A549 (cell line): Measurements from ENCODE around the gene ZFYVE9. TPM values are rescaled to one million over a fixed set of nuclear protein-coding genes. Genes with fewer than 3 reads are reported as not detected.
"Not testable (repeated sequence)": the region's sequence is repeated elsewhere in the genome, so short reads cannot be mapped to it uniquely, and the experiment has no call there.

Experiments
- ATAC-seq, 2 experiments: fragments of 200-7000 bp in 1 of 2; fragments of >200 bp in 1 of 2; cut with Nextera tagmentation in 1 of 2; cut with Tn5 transposase in 1 of 2; 3 replicates each; pipeline versions ENCODE4 v1.8.0 to v1.9.1; 2018 to 2020; ENCODE audit warnings: mild to moderate bottlenecking in 1 of 2, moderate library complexity in 1 of 2
- CTCF ChIA-PET: fragments of 300-600 bp; sonication (Branson Sonifier 250); formaldehyde crosslinking; extraction: SDS; loops from one replicate; lab custom pipeline; 2021; ENCODE audit warnings: antibody characterized with exemption, inconsistent platforms; lab: Yijun Ruan, JAX
- POLR2A ChIA-PET: fragments of 350-600 bp; formaldehyde crosslinking; extraction: SDS; loops from one replicate; lab custom pipeline; 2021; ENCODE audit warnings: antibody characterized with exemption, inconsistent platforms; lab: Yijun Ruan, JAX
- DNase-seq, 2 experiments: peaks; one replicate each; pipeline versions ENCODE4 v3.0.0 to v3.0.0-alpha.2; 2011 to 2016; ENCODE audit warnings: low read depth in 1 of 2, low spot score in 1 of 2
- FAIRE-seq: peaks from 2 replicates; lab custom pipeline; 2011; peaks lifted over from hg19 to GRCh38; lab: Jason Lieb, UNC
- H3K27ac ChIP-seq, 2 experiments: fragments of >200 bp; sonication (Bioruptor Twin); formaldehyde crosslinking; 3 replicates each; pipeline ENCODE4 v1.5.1; 2016 to 2017
- H3K4me1 ChIP-seq: fragments of >200 bp; sonication (Bioruptor Twin); formaldehyde crosslinking; 3 replicates; pipeline ENCODE4 v1.6.1; 2016
- H3K4me2 ChIP-seq: fragments of >200 bp; sonication (Bioruptor Twin); formaldehyde crosslinking; 3 replicates; pipeline ENCODE4 v1.6.1; 2016
- H3K4me3 ChIP-seq: fragments of >200 bp; sonication (Bioruptor Twin); formaldehyde crosslinking; 3 replicates; pipeline ENCODE4 v1.5.1; 2016
- H3K9me3 ChIP-seq: fragments of >200 bp; sonication (Bioruptor Twin); formaldehyde crosslinking; 3 replicates; pipeline ENCODE4 v1.6.1; 2016
- CHD4 ChIP-seq: fragments of 200-600 bp; sonication (generic); IDR thresholded peaks from 2 replicates; pipeline ENCODE4 v1.6.1; 2016; ENCODE audit warnings: antibody characterized with exemption, mild to moderate bottlenecking, borderline replicate concordance
- CTCF ChIP-seq: fragments of >200 bp; sonication (Bioruptor Twin); formaldehyde crosslinking; IDR thresholded peaks from 3 replicates; pipeline ENCODE4 v1.5.1; 2016
- EHF ChIP-seq: fragments of 250-450 bp; sonication (Bioruptor Pico); IDR thresholded peaks from 2 replicates; pipeline ENCODE4 v1.5.0; 2020; ENCODE audit warnings: mild to moderate bottlenecking
- EHMT2 ChIP-seq: fragments of 200-600 bp; sonication (generic); IDR thresholded peaks from 2 replicates; pipeline ENCODE4 v1.6.1; 2016; ENCODE audit warnings: antibody characterized with exemption, low read depth, mild to moderate bottlenecking, moderate library complexity
- ESRRA ChIP-seq: fragments of 150-350 bp; IDR thresholded peaks from 2 replicates; pipeline ENCODE4 v1.6.1; 2014; ENCODE audit warnings: mild to moderate bottlenecking, low read length, borderline replicate concordance
- FOXS1 ChIP-seq: fragments of 250-450 bp; sonication (Bioruptor Pico); IDR thresholded peaks from 2 replicates; pipeline ENCODE4 v1.5.0; 2020; ENCODE audit warnings: mild to moderate bottlenecking, moderate library complexity
- GATA3 ChIP-seq: IDR thresholded peaks from 2 replicates; pipeline ENCODE4 v1.6.1; 2012; ENCODE audit warnings: borderline replicate concordance
- JUN ChIP-seq, 2 experiments: fragments of >200 bp; sonication (Bioruptor Twin); formaldehyde crosslinking; IDR thresholded peaks; 2 replicates in 1 of 2; 3 replicates in 1 of 2; pipeline ENCODE4 v1.6.1; 2016 to 2017
- KDM5A ChIP-seq: fragments of 200-600 bp; sonication (generic); IDR thresholded peaks from 2 replicates; pipeline ENCODE4 v1.6.1; 2016; ENCODE audit warnings: antibody characterized with exemption, mild to moderate bottlenecking
- MAFK ChIP-seq: fragments of 450-650 bp; IDR thresholded peaks from 2 replicates; pipeline ENCODE4 v1.6.1; 2014; ENCODE audit not compliant: partially characterized antibody
- MAX ChIP-seq: IDR thresholded peaks from 2 replicates; pipeline ENCODE4 v1.6.1; 2012
- MYC ChIP-seq: IDR thresholded peaks from 2 replicates; pipeline ENCODE4 v1.6.1; 2012; ENCODE audit warnings: mild to moderate bottlenecking, inconsistent platforms, low read length, improper control_type of control experiment, borderline replicate concordance
- NR3C1 ChIP-seq: fragments of >200 bp; sonication (Bioruptor Twin); formaldehyde crosslinking; IDR thresholded peaks from 3 replicates; pipeline ENCODE4 v1.6.1; 2017
- PBX3 ChIP-seq: IDR thresholded peaks from 2 replicates; pipeline ENCODE4 v1.6.1; 2012
- PHF8 ChIP-seq: fragments of 200-600 bp; sonication (generic); IDR thresholded peaks from 2 replicates; pipeline ENCODE4 v1.6.1; 2016; ENCODE audit warnings: low read depth, mild to moderate bottlenecking, antibody characterized with exemption, moderate library complexity, borderline replicate concordance
- POLR2AphosphoS2 ChIP-seq: conservative IDR thresholded peaks from 2 replicates; pipeline ENCODE4 v1.6.1; 2012; ENCODE audit warnings: low read length, improper control_type of control experiment, inconsistent platforms
- RAD21 ChIP-seq, 2 experiments: fragments of >200 bp in 1 of 2; sonication (Bioruptor Twin) in 1 of 2; formaldehyde crosslinking in 1 of 2; IDR thresholded peaks in 1 of 2; conservative IDR thresholded peaks in 1 of 2; 2 replicates in 1 of 2; 3 replicates in 1 of 2; pipeline ENCODE4 v1.6.1; 2012 to 2018; ENCODE audit warnings: inconsistent platforms in 1 of 2
- REST ChIP-seq: fragments of 200-600 bp; sonication (generic); IDR thresholded peaks from 2 replicates; pipeline ENCODE4 v1.6.1; 2016; ENCODE audit warnings: antibody characterized with exemption, mild to moderate bottlenecking, moderate library complexity
- RFX5 ChIP-seq: fragments of 450-650 bp; IDR thresholded peaks from 2 replicates; pipeline ENCODE4 v1.7.1; 2014; ENCODE audit warnings: antibody characterized with exemption, mild to moderate bottlenecking, moderate library complexity
- SREBF2 ChIP-seq: fragments of 450-650 bp; IDR thresholded peaks from 2 replicates; pipeline ENCODE4 v1.6.1; 2014; ENCODE audit warnings: mild to moderate bottlenecking, moderate library complexity
- ZNF302 ChIP-seq: fragments of 250-450 bp; sonication (Bioruptor Pico); IDR thresholded peaks from 2 replicates; pipeline ENCODE4 v1.9.0; 2021; ENCODE audit warnings: inconsistent platforms, mild to moderate bottlenecking, moderate library complexity
- WGBS: methylation state at CpG from one replicate; pipeline ENCODE4 v1.1.6; 2017; ENCODE audit errors: missing lambda C conversion rate; 5-methylcytosine and 5-hydroxymethylcytosine counted together
- polyA plus RNA-seq, 4 experiments: library from polyadenylated mRNA; depleted of rRNA in 3 of 4; stranded (reverse); fragments of >200 nt; fragmentation: RNase III in 1 of 4; extraction: RNeasy Plus Mini Kit Qiagen cat#74134 plus additional on column Dnase treatment in 1 of 4; gene quantifications; 2 replicates in 3 of 4; 3 replicates in 1 of 4; pipeline ENCODE4 v1.2.3, GENCODE V29; 2011 to 2017

The ZFYVE9 gene
- polyA plus RNA-seq, 2 of the 4 experiments (the other 2 are of a cell fraction): 7.1 to 11.9 TPM

GRCh38 chr1:52367272-52367671 lies 225.4 kb downstream of the ZFYVE9 start:
- H3K4me3 ChIP-seq: no peak overlapping the region
- H3K9me3 ChIP-seq: no peaks in the 10 kb centered on the region
- no peak for FAIRE-seq
- POLR2A ChIA-PET: interaction anchor here (1.0 kb wide), 1 partner anchor 37 kb away, joined by 4 read pairs; the partner anchor contains the start of genes ORC1 and PRPF38A
- TF ChIP-seq PBX3: no peak
- TF ChIP-seq GATA3: no peak
- no peak for TF ChIP-seq EHF
- TF ChIP-seq MYC: no peak
- TF ChIP-seq FOXS1 (CRISPR knock-in tag): no peak
- TF ChIP-seq EHMT2: no peak
- TF ChIP-seq REST: no peak
- TF ChIP-seq CHD4: no peak
- no peak for TF ChIP-seq MAFK
- no peak for TF ChIP-seq KDM5A
- no peak for TF ChIP-seq ESRRA
- no peak for TF ChIP-seq POLR2AphosphoS2
- TF ChIP-seq RFX5: no peak
- no peak for TF ChIP-seq SREBF2
- no peak for TF ChIP-seq ZNF302 (CRISPR knock-in tag)
- no peak for TF ChIP-seq NR3C1
- TF ChIP-seq, all 56 proteins: peak for 0
- DNase-seq (no peak), ATAC-seq (no peak)
- WGBS: 90% methylated on average over 5 of the region's 5 CpGs
- Histone ChIP-seq H3K4me1 (peaks cover 16% of the 10 kb centered on the region), H3K27ac (no peak overlapping the region), H3K4me2 (no peak overlapping the region)
- CTCF ChIA-PET: interaction anchor here (0.6 kb wide), 1 partner anchor 313 kb away, joined by 4 read pairs; no protein-coding TSS in a partner anchor

- Histone ChIP-seq H3K4me3 (peak overlapping the region; percentile 41), H3K27ac (peak overlapping the region; percentile 56 to 84; a peak in 4 of 6 replicates), H3K4me1 (peaks cover 15% of the 10 kb centered on the region), H3K9me3 (no peaks in the 10 kb centered on the region), H3K4me2 (peak overlapping the region; percentile 86)
- peak; percentile 26 to 28; a peak in 3 of 6 replicates for ATAC-seq
- WGBS: 31% methylated on average over 18 of the region's 51 CpGs
- peak; percentile 35 to 39 for DNase-seq
- TF ChIP-seq MAX (no peak), PHF8 (no peak), RAD21 (conservative IDR thresholded peaks at IDR 0.05 in 1 of 2, IDR thresholded peaks at IDR 0.05 in 1 of 2) (0 out of 5 replicates have a peak, but pooled peaks of 1 of the 2 experiments have one; percentile 21), CTCF (0 out of 3 replicates have a peak, but pooled peaks have one; percentile 7), JUN (IDR thresholded peaks at IDR 0.05) (0 out of 5 replicates have a peak, but pooled peaks of 1 of the 2 experiments have one; percentile 26)
- POLR2A ChIA-PET: no interaction called here
- no peak for FAIRE-seq
- CTCF ChIA-PET: interaction anchor here (0.6 to 0.7 kb wide), 8 partner anchors 31 to 626 kb away, joined by 3 to 4 read pairs (median 3); no protein-coding TSS in a partner anchor
These were observed 226.7 kb downstream of the ZFYVE9 start for GRCh38 chr1:52368383-52369172.

- CTCF ChIA-PET, DNase-seq, ATAC-seq, H3K4me3 ChIP-seq, H3K27ac ChIP-seq, H3K9me3 ChIP-seq, H3K4me1 ChIP-seq, H3K4me2 ChIP-seq, POLR2A ChIA-PET, FAIRE-seq: not testable (repeated sequence)
- WGBS: 92% methylated on average over 1 of the region's 1 CpG
These were observed 228.0 kb downstream of the ZFYVE9 start for GRCh38 chr1:52369851-52370250.
